Measurements from ENCODE around the gene CCM2. TPM values are rescaled to one million over a fixed set of nuclear protein-coding genes. Genes with fewer than 3 reads are reported as not detected.

Gene CCM2
- total RNA-seq, 1 donor from 2014 or later = 47.8 TPM

DNA sequence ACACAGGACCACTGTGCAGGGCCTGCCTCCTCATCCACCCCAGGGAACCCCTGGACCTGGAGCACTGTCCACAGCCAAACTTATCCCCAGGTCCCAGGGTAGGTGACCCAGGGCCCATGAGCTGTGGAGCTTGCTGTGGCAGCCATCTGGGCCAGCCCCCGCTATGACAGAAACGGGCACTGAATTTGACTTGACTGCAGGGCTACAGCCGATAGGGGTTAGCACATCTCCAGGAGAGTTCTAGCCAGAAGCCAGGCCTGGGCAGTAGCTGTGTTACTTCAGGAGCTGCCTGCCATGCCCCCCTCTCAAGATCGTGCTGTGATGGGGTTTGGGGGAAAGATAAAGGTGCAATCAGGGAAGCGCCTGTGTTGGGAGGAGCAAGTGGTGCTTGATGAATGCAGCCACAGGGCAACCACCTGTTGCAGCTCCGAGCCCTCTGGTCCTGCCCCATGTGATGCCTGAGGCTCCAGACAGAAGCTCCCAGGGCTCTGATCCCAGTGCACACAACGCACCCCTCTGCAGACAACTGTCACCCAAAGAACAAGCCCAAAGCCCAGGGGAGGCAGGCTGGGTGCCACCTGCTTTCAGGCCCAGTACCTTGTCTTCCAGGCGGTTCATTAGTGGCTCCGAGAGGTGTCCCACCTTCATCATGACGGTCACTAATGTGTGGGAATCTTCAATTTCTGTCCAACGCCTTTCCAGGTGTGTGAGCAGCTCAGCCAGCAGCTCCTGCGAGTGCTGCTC is 105.0 kb downstream of the CCM2 start:
- no peak overlapping the region for H3K4me3 Mint-ChIP-seq (ENCODE audit: unreplicated experiment)
- H3K9me3 Mint-ChIP-seq (ENCODE audit: low read depth) = no peaks in the 10 kb centered on the region
- no peaks in the 10 kb centered on the region for H3K27me3 Mint-ChIP-seq (ENCODE audit: low read depth)
- H3K27ac Mint-ChIP-seq (ENCODE audit: unreplicated experiment) = no peak overlapping the region
- H3K36me3 Mint-ChIP-seq (ENCODE audit: low read depth) = peaks cover 19% of the 10 kb centered on the region
- TF ChIP-seq, protein P1, sequence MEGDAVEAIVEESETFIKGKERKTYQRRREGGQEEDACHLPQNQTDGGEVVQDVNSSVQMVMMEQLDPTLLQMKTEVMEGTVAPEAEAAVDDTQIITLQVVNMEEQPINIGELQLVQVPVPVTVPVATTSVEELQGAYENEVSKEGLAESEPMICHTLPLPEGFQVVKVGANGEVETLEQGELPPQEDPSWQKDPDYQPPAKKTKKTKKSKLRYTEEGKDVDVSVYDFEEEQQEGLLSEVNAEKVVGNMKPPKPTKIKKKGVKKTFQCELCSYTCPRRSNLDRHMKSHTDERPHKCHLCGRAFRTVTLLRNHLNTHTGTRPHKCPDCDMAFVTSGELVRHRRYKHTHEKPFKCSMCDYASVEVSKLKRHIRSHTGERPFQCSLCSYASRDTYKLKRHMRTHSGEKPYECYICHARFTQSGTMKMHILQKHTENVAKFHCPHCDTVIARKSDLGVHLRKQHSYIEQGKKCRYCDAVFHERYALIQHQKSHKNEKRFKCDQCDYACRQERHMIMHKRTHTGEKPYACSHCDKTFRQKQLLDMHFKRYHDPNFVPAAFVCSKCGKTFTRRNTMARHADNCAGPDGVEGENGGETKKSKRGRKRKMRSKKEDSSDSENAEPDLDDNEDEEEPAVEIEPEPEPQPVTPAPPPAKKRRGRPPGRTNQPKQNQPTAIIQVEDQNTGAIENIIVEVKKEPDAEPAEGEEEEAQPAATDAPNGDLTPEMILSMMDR (IDR thresholded peaks at IDR 0.05) = no peak
- H3K4me1 Mint-ChIP-seq (ENCODE audit: low read depth) = peaks cover 17% of the 10 kb centered on the region
- DNase-seq (ENCODE audit: low spot score) = no peak

DNA sequence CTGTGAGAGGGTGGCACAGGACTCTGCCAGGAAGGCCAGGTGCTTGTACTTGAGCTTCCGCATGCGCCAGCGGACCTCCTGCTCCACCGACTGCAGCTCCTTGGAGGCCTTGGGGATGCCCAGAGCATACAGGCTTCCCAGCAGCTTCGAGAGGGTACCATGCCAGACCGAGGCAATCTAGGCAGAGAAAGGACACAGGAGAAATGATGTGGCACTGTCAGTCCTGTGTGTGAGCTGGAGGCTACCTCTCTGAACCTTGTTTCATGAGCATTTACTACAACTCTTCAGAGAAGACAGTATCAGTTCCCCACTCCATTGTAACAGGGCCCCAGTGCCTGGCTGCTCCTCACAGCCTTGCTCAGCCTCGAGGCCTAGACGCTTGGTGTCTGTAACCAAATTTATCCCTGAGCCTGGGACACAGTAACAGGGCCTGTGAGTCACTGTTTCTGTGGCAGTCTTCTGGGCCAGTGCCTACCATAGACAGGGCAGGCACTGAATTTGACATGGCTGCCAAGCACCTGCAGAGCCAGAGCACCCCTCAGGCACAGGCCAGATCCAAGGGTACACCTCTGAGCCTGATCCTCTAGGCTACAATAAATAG is 105.7 kb downstream of the CCM2 start:
- no peaks in the 10 kb centered on the region for H3K9me3 Mint-ChIP-seq (ENCODE audit: low read depth)
- DNase-seq (ENCODE audit: low spot score) = no peak
- H3K27me3 Mint-ChIP-seq (ENCODE audit: low read depth) = no peaks in the 10 kb centered on the region
- no peak overlapping the region for H3K27ac Mint-ChIP-seq (ENCODE audit: unreplicated experiment)
- peaks cover 24% of the 10 kb centered on the region for H3K4me1 Mint-ChIP-seq (ENCODE audit: low read depth)
- TF ChIP-seq, protein P1 (IDR thresholded peaks at IDR 0.05) = no peak
- peaks cover 14% of the 10 kb centered on the region for H3K36me3 Mint-ChIP-seq (ENCODE audit: low read depth)
- no peak overlapping the region for H3K4me3 Mint-ChIP-seq (ENCODE audit: unreplicated experiment)

DNA sequence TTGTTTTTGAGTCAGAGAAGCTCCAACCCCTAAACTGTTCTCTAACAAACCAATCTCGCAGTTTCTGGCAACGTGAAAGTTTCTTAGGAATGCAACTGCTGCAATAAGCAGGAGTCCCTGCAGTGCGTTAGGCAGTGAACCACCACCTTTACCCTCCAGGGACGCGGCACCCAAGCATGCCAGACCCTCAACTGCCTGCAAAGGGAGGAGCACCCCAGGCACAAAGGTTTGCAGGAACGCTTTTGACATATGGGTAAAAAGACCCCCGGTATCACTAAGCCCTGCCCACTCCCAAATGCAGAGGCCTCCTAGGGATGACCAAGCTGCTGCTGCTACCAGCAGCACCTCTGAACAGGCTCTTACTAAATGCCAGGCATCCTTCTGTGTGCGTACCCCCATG is 106.8 kb downstream of the CCM2 start:
- TF ChIP-seq, protein P1 (IDR thresholded peaks at IDR 0.05) = no peak
- Mint-ChIP-seq H3K9me3 (ENCODE audit: low read depth) (no peaks in the 10 kb centered on the region), H3K27ac (ENCODE audit: unreplicated experiment) (no peak overlapping the region), H3K4me1 (ENCODE audit: low read depth) (peaks cover 29% of the 10 kb centered on the region), H3K27me3 (ENCODE audit: low read depth) (no peaks in the 10 kb centered on the region), H3K36me3 (ENCODE audit: low read depth) (peaks cover 12% of the 10 kb centered on the region), H3K4me3 (ENCODE audit: unreplicated experiment) (no peak overlapping the region)
- no peak for DNase-seq (ENCODE audit: low spot score)

DNA sequence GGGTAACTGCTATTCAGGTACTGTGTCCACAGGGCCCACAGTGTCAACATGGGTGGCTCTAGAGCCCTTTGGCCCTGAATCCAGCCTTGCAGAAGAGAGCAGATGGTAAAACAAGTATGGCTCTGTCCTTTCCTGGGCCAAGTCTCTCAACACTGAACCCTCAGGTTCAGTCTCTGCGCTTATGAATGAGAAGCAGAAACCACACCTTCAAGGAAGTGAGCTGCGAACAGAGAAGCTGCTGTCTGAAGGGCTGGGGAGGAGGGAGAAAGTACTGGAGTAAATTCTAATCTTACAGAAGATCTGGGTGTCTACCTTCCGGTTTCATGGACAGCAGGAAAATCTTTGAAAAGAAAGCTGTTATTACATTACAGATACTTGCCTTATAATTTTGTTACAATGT is 107.4 kb downstream of the CCM2 start:
- Mint-ChIP-seq H3K27ac (ENCODE audit: unreplicated experiment) (no peak overlapping the region), H3K27me3 (ENCODE audit: low read depth) (no peaks in the 10 kb centered on the region), H3K9me3 (ENCODE audit: low read depth) (no peaks in the 10 kb centered on the region), H3K36me3 (ENCODE audit: low read depth) (peaks cover 12% of the 10 kb centered on the region), H3K4me3 (ENCODE audit: unreplicated experiment) (no peak overlapping the region), H3K4me1 (ENCODE audit: low read depth) (peaks cover 33% of the 10 kb centered on the region)
- TF ChIP-seq, protein P1 (IDR thresholded peaks at IDR 0.05) = no peak
- DNase-seq (ENCODE audit: low spot score) = no peak

DNA sequence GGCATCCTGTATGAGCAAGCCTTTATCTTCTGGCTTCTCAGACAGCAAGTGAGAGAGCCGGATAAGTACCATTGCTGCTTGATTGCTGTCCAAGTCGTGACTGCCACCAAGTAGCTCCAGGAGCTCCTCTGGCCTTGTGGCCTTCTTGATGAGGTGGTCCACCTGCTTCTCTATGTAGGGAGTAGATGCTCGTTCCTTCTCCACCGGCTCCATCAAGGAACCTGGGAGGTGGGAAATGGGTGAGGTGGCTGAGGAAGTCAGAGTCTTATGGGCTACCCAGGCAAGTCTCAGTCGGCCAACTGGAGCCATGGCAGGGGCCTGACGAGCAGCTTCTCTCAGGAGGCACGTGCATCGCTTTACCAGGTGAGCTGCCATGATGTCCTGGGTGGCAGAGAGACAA is 108.9 kb downstream of the CCM2 start:
- TF ChIP-seq, protein P1 (IDR thresholded peaks at IDR 0.05) = no peak
- Mint-ChIP-seq H3K36me3 (ENCODE audit: low read depth) (peaks cover 6% of the 10 kb centered on the region), H3K9me3 (ENCODE audit: low read depth) (no peaks in the 10 kb centered on the region), H3K27ac (ENCODE audit: unreplicated experiment) (no peak overlapping the region), H3K4me1 (ENCODE audit: low read depth) (peaks cover 41% of the 10 kb centered on the region), H3K27me3 (ENCODE audit: low read depth) (no peaks in the 10 kb centered on the region), H3K4me3 (ENCODE audit: unreplicated experiment) (no peak overlapping the region)
- DNase-seq (ENCODE audit: low spot score) = no peak
